Ascending aorta (tissue), 2 donors: Measurements from ENCODE around the gene ADGRB3. TPM values are rescaled to one million over a fixed set of nuclear protein-coding genes. Genes with fewer than 3 reads are reported as not detected.

ENCODE experiments used
- DNase-seq, 2 donors: peaks; one replicate each; pipeline ENCODE4 v3.0.0-alpha.2; 2019; ENCODE audit warnings: low spot score in 2 of 2
- H3K27ac ChIP-seq, 2 donors: fragments of 200-600 bp; sonication (generic); one replicate each; pipeline ENCODE4 v1.5.1; 2016 to 2017; ENCODE audit warnings: mild to moderate bottlenecking in 1 of 2
- H3K27me3 ChIP-seq: fragments of 200-600 bp; sonication (generic); one replicate; pipeline ENCODE4 v1.5.1; 2017
- H3K36me3 ChIP-seq, 2 donors: fragments of 200-600 bp; sonication (generic); one replicate each; pipeline ENCODE4 v1.5.1; 2016
- H3K4me1 ChIP-seq, 2 donors: fragments of 200-600 bp; sonication (generic); one replicate each; pipeline ENCODE4 v1.5.1; 2016 to 2017; ENCODE audit warnings: mild to moderate bottlenecking in 1 of 2
- H3K4me3 ChIP-seq, 2 donors: fragments of 200-600 bp; sonication (generic); one replicate each; pipeline ENCODE4 v1.5.1; 2016 to 2017; ENCODE audit warnings: mild to moderate bottlenecking in 1 of 2
- H3K9me3 ChIP-seq, 2 donors: fragments of 200-600 bp; sonication (generic); one replicate each; pipeline ENCODE4 v1.5.1; 2016
- intact Hi-C: fragments of 100-400 bp; cut with DNase I; formaldehyde crosslinking; loops from one replicate; pipeline ENCODE4 v1.15.1; 2023
- total RNA-seq: library from RNA; depleted of rRNA; stranded (reverse); fragments of >200 nt; gene quantifications from one replicate; pipeline ENCODE4 v1.1.0, GENCODE V29; 2016
- TF ChIP-seq, protein P1 (sequence below), 3 experiments: fragments of 200-600 bp in 2 of 3; fragments of 450-650 bp in 1 of 3; sonication (generic) in 2 of 3; IDR thresholded peaks; one replicate each; pipeline ENCODE4 v1.5.1; 2016 to 2019; ENCODE audit warnings: antibody characterized with exemption in 3 of 3, mild to moderate bottlenecking in 1 of 3, moderate library complexity in 1 of 3

Gene ADGRB3
- total RNA-seq, 1 donor from 2014 or later, result 4.4 TPM

DNA sequence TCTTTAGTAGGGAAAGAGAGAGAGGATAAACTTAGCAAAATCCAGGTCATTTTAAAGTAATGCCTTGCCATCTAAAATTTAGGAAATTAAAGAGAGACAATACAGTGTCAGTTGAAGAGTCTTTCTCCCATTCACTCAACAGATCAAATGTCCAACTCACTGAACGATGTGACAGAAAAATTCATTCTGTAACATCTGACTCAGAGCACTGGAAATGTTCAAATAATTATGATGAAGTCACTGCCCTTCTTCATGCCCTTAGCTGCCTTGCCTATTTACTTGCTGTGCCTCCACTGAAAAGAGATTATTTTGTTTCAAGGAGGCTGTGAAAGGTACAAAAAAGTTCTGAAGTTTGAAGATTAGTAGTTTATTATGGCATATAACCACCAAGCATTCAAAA, 434.8 kb downstream of the ADGRB3 start:
- Histone ChIP-seq H3K36me3 (no peaks in the 10 kb centered on the region), H3K9me3 (no peaks in the 10 kb centered on the region), H3K27me3 (no peaks in the 10 kb centered on the region), H3K27ac (no peak overlapping the region), H3K4me1 (no peaks in the 10 kb centered on the region), H3K4me3 (no peak overlapping the region)
- intact Hi-C loops, result no loop called here
- no peak for DNase-seq
- TF ChIP-seq, protein P1, sequence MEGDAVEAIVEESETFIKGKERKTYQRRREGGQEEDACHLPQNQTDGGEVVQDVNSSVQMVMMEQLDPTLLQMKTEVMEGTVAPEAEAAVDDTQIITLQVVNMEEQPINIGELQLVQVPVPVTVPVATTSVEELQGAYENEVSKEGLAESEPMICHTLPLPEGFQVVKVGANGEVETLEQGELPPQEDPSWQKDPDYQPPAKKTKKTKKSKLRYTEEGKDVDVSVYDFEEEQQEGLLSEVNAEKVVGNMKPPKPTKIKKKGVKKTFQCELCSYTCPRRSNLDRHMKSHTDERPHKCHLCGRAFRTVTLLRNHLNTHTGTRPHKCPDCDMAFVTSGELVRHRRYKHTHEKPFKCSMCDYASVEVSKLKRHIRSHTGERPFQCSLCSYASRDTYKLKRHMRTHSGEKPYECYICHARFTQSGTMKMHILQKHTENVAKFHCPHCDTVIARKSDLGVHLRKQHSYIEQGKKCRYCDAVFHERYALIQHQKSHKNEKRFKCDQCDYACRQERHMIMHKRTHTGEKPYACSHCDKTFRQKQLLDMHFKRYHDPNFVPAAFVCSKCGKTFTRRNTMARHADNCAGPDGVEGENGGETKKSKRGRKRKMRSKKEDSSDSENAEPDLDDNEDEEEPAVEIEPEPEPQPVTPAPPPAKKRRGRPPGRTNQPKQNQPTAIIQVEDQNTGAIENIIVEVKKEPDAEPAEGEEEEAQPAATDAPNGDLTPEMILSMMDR (IDR thresholded peaks at IDR 0.05), result no peak

DNA sequence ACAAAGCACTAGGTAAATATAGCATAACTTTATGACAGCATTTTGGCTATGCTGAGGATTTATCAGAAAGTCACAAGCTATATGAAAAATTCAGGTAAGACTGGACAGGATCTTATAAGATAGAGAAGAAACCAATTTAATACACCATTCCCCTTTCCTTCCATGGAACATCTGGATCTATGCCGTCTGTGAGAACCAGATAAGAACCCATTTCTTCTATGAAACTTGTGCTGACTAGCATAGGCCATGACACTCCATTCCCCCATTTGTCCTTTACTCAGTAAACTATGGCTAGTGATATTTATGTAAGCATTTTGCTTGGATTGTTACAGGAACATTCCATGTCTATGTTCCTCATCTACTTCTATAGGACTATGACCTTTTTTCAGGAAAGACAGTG, 437.7 kb downstream of the ADGRB3 start:
- Histone ChIP-seq H3K27ac (no peak overlapping the region), H3K36me3 (no peaks in the 10 kb centered on the region), H3K27me3 (no peaks in the 10 kb centered on the region), H3K9me3 (no peaks in the 10 kb centered on the region), H3K4me1 (no peaks in the 10 kb centered on the region), H3K4me3 (no peak overlapping the region)
- intact Hi-C loops, result no loop called here
- no peak for DNase-seq
- TF ChIP-seq, protein P1 (IDR thresholded peaks at IDR 0.05), result no peak

DNA sequence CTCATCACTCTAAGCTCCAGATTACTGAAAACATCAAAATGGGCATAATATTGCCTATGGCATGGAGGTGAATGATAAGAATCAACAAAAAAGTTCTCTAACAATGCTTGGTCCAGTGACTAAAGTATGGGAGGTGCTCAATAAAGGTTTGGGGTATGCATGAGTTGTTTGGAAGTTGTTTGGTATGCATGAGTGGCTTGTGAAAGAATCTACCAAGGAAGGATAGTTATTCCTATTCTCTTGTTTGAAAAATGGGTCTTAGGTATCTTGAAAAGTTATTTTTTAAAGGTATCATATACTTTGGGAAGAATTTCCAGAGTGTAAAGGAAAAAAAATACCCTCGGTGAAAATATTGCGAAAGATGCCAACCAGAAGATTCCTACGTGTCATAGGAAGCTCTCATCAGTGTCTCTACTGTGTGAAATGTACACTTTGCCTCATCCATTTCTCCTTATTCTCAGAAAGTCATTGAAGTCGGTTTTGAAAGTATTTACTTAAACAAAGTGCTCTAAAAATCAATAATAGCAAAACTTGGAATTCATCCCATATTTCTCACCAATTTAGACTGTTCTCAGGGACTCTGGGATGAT, 449.8 kb downstream of the ADGRB3 start:
- no peak overlapping the region for H3K4me3 ChIP-seq
- intact Hi-C loops, result no loop called here

DNA sequence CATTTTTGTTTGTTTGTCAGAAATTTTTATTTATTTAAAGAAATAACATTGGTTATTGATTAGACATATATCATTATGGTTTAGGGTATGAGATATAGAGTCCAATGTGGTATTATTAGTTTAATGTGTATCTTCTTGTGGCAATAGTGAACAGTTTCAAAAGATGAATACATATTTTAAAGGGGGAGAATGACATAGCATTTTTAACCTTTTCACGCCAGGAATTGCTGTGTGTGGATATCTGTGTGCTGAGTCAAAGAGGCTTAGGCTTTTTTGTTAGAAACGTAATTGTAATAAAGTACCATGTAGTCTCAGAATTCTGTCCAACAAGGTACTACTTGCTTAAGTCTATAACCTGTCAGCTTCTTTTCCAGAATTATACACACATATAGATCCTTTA, 451.6 kb downstream of the ADGRB3 start:
- Histone ChIP-seq H3K27me3 (no peaks in the 10 kb centered on the region), H3K9me3 (no peaks in the 10 kb centered on the region), H3K4me3 (no peak overlapping the region), H3K4me1 (no peaks in the 10 kb centered on the region), H3K36me3 (no peaks in the 10 kb centered on the region), H3K27ac (no peak overlapping the region)
- intact Hi-C loops, result no loop called here
- TF ChIP-seq, protein P1 (IDR thresholded peaks at IDR 0.05), result no peak
- no peak for DNase-seq

More for the DNA sequence above, 449.8 kb downstream of the ADGRB3 start:
- Histone ChIP-seq H3K9me3 (no peaks in the 10 kb centered on the region), H3K27ac (no peak overlapping the region), H3K4me1 (no peaks in the 10 kb centered on the region), H3K27me3 (no peaks in the 10 kb centered on the region), H3K36me3 (no peaks in the 10 kb centered on the region)
- TF ChIP-seq, protein P1 (IDR thresholded peaks at IDR 0.05), result no peak
- DNase-seq, result no peak

DNA sequence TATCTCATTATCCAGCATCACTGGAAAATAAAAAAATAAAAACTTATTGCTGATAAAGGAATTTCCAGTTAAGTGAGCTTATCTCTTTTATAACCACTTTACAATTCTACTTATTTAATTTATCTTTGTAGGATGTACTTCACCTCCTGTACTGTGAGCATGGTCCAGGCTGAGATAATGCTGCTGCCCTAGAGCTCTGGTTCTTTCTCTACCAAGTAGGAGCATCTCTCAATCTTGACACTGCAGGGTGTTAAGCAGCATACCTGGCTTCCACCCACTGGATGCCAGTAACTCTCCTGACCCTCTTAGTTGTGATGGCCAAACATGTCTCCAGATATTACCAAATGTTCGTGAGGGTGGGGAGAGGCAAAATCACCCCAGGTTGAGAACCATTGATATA, 454.5 kb downstream of the ADGRB3 start:
- Histone ChIP-seq H3K4me1 (no peaks in the 10 kb centered on the region), H3K27me3 (no peaks in the 10 kb centered on the region), H3K9me3 (no peaks in the 10 kb centered on the region), H3K4me3 (no peak overlapping the region), H3K27ac (no peak overlapping the region), H3K36me3 (no peaks in the 10 kb centered on the region)
- TF ChIP-seq, protein P1 (IDR thresholded peaks at IDR 0.05), result no peak
- intact Hi-C loops, result no loop called here
- DNase-seq, result no peak

DNA sequence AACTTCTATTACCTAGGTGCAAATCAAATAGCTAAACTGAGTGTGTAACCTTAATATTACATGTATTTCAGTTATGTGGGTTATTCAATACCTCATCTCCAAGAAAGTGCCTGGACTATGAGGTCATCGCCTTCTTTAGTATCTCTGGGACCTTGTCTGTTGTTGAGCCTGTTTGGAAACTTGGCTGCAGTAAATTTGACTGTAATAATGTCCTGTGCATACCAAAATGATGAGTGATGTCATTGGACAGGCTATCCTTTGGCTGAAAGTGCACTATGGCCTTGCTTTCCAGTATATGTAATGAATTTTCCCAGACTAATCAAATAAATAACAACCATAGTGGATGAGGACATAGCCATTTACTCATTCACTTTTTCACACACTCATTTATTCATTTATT, 455.1 kb downstream of the ADGRB3 start:
- Histone ChIP-seq H3K4me3 (no peak overlapping the region), H3K27ac (no peak overlapping the region), H3K4me1 (no peaks in the 10 kb centered on the region), H3K9me3 (no peaks in the 10 kb centered on the region), H3K36me3 (no peaks in the 10 kb centered on the region), H3K27me3 (no peaks in the 10 kb centered on the region)
- TF ChIP-seq, protein P1 (IDR thresholded peaks at IDR 0.05), result no peak
- intact Hi-C loops, result no loop called here
- DNase-seq, result no peak
